ENCODE measurements around the gene FCMR.

The FCMR gene

DNA sequence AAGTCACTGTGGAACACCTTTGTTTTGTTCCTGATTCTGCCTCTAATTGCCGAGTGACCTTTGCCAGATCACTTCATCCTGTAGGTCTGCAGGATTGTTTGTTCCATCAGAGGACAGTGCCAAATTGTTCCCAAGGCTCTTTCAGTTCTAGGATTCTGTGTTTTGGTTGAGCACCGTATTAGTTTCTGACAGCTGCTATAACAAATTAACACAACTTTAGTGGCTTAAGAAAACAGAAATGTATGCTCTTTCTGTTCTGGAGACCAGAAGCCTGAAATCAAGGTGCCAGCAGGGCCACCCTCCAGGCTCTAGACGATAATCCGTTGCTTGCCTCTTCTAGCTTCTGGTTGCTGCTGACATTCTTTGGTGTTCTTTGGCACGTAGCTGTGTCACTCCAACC is 27.9 kb upstream of the FCMR start:
- no peak for DNase-seq (ENCODE audit: low read depth)
- no peak overlapping the region for H3K4me3 ChIP-seq (ENCODE audit: low read depth, low read length)
- TF ChIP-seq, protein P1, sequence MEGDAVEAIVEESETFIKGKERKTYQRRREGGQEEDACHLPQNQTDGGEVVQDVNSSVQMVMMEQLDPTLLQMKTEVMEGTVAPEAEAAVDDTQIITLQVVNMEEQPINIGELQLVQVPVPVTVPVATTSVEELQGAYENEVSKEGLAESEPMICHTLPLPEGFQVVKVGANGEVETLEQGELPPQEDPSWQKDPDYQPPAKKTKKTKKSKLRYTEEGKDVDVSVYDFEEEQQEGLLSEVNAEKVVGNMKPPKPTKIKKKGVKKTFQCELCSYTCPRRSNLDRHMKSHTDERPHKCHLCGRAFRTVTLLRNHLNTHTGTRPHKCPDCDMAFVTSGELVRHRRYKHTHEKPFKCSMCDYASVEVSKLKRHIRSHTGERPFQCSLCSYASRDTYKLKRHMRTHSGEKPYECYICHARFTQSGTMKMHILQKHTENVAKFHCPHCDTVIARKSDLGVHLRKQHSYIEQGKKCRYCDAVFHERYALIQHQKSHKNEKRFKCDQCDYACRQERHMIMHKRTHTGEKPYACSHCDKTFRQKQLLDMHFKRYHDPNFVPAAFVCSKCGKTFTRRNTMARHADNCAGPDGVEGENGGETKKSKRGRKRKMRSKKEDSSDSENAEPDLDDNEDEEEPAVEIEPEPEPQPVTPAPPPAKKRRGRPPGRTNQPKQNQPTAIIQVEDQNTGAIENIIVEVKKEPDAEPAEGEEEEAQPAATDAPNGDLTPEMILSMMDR (IDR thresholded peaks at IDR 0.05; ENCODE audit: low read depth, low read length, missing control alignments), result no peak

- no peak overlapping the region for H3K4me3 ChIP-seq (ENCODE audit: low read depth, low read length)
- DNase-seq (ENCODE audit: low read depth), result no peak
- TF ChIP-seq, protein P1 (IDR thresholded peaks at IDR 0.05; ENCODE audit: low read depth, low read length, missing control alignments), result no peak
These were observed 27.5 kb upstream of the FCMR start for GRCh38 chr1:206949208-206949607.

DNA sequence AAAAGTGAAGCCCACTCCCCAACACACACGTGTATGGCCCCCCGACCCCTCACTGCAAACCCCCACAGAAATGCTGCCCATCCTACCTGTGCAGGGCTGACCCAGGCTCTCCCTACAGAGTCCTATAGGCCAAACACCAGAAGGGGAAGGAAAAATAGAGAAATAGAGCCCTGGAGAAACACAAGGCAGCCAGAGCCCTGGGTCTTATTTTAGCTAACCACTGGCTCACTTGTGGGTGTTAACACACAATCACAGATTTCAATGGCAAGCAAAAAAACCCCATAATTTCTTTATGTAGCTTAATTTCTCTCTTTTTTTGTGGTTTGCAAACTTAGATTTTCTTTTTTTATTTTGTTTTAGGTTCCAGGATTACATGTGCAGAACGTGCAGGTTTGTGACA is 25.5 kb upstream of the FCMR start:
- no peak overlapping the region for H3K4me3 ChIP-seq (ENCODE audit: low read depth, low read length)
- no peak for DNase-seq (ENCODE audit: low read depth)
- TF ChIP-seq, protein P1 (IDR thresholded peaks at IDR 0.05; ENCODE audit: low read depth, low read length, missing control alignments), result no peak

GRCh38 chr1:206946261-206946660 is 24.5 kb upstream of the FCMR start, which contains the start of gene PIGR:
Gene PIGR (minus strand): TSS chr1:206946466. CDS start chr1:206940531, 5,935 bp downstream.
- no peak for DNase-seq (ENCODE audit: low read depth)
- TF ChIP-seq, protein P1 (IDR thresholded peaks at IDR 0.05; ENCODE audit: low read depth, low read length, missing control alignments), result no peak
- H3K4me3 ChIP-seq (ENCODE audit: low read depth, low read length), result no peak within 1 kb of the TSS

GRCh38 chr1:206945779-206946178 is 24.0 kb upstream of the FCMR start:
- H3K4me3 ChIP-seq (ENCODE audit: low read depth, low read length), result no peak overlapping the region

GRCh38 chr1:206944703-206945102 is 23.0 kb upstream of the FCMR start:
- no peak for DNase-seq (ENCODE audit: low read depth)
- H3K4me3 ChIP-seq (ENCODE audit: low read depth, low read length), result no peak overlapping the region
- TF ChIP-seq, protein P1 (IDR thresholded peaks at IDR 0.05; ENCODE audit: low read depth, low read length, missing control alignments), result no peak

More at GRCh38 chr1:206945779-206946178, 24.0 kb upstream of the FCMR start:
- TF ChIP-seq, protein P1 (IDR thresholded peaks at IDR 0.05; ENCODE audit: low read depth, low read length, missing control alignments), result no peak
- no peak for DNase-seq (ENCODE audit: low read depth)

- TF ChIP-seq, protein P1 (IDR thresholded peaks at IDR 0.05; ENCODE audit: low read depth, low read length, missing control alignments), result no peak
- no peak for DNase-seq (ENCODE audit: low read depth)
- H3K4me3 ChIP-seq (ENCODE audit: low read depth, low read length), result no peak overlapping the region
These were observed 20.2 kb upstream of the FCMR start for GRCh38 chr1:206941766-206942418.
